Measurements from ENCODE around the gene LYPLA2. TPM values are rescaled to one million over a fixed set of nuclear protein-coding genes. Genes with fewer than 3 reads are reported as not detected.

LYPLA2 gene
- total and polyA plus RNA-seq, 2 of the 8 experiments (the other 6 are each of a cell fraction or from before 2014, with no cell fraction given) = 138 to 211 TPM

GRCh38 chr1:23806280-23806679, 15.3 kb downstream of the LYPLA2 start:
- H3K9ac ChIP-seq (replicated peaks in 1 of 4; ENCODE audit: extremely low read depth in 1 of 4, low read depth in 3 of 4, low read length in 3 of 4) = no peak overlapping the region
- no peak overlapping the region for H2BK12ac ChIP-seq (ENCODE audit: low read depth, low read length)
- H4K8ac ChIP-seq (ENCODE audit: extremely low read depth, insufficient read depth, low read length) = no peak overlapping the region
- H3K79me2 ChIP-seq (ENCODE audit: control insufficient read depth in 1 of 2, insufficient read depth in 2 of 2, low read length in 2 of 2) = no peaks in the 10 kb centered on the region
- H2BK120ac ChIP-seq (replicated peaks; ENCODE audit: low read depth, low read length) = no peak overlapping the region
- H2BK15ac ChIP-seq (ENCODE audit: low read length) = no peak overlapping the region
- no peak overlapping the region for H3K4ac ChIP-seq (replicated peaks; ENCODE audit: insufficient read length, low read depth, low read length)
- no peak overlapping the region for H3K4me3 ChIP-seq (ENCODE audit: extremely low read depth in 1 of 4, insufficient read depth in 2 of 4, low read depth in 3 of 4, low read length in 4 of 4)
- TF ChIP-seq TBP (IDR thresholded peaks at IDR 0.05; ENCODE audit: low read depth, low read length) = no peak
- TF ChIP-seq POLR2AphosphoS5 (IDR thresholded peaks at IDR 0.05; ENCODE audit: low read depth, low read length) = no peak
- no peak overlapping the region for H3K4me2 ChIP-seq (ENCODE audit: insufficient read depth in 1 of 2, low read depth in 2 of 2, low read length in 2 of 2)
- H3K9me3 ChIP-seq (ENCODE audit: insufficient read depth in 2 of 2, low read depth in 1 of 2, low read length in 1 of 2) = no peaks in the 10 kb centered on the region
- H2AFZ ChIP-seq (ENCODE audit: low read length) = no peak overlapping the region
- no peak overlapping the region for H3K27ac ChIP-seq (ENCODE audit: low read depth, low read length)
- H3K36me3 ChIP-seq (ENCODE audit: control insufficient read depth in 2 of 4, insufficient read depth in 4 of 4, low read length in 3 of 4) = no peaks in the 10 kb centered on the region; a peak in 1 of 8 replicates
- H3K4me1 ChIP-seq (replicated peaks in 1 of 4; ENCODE audit: control insufficient read depth in 3 of 4, insufficient read depth in 4 of 4, low read length in 3 of 4) = peaks cover 0 to 1% (median 0%) of the 10 kb centered on the region in 4 experiments; a peak in 2 of 7 replicates
- peaks cover 2% of the 10 kb centered on the region; the same call in 1 of the 2 replicates for H3K23me2 ChIP-seq (ENCODE audit: low read depth, low read length)
- H3K56ac ChIP-seq (replicated peaks; ENCODE audit: insufficient read length, low read depth, low read length) = no peak overlapping the region
- no peaks in the 10 kb centered on the region for H3K79me1 ChIP-seq (ENCODE audit: low read depth, low read length)
- no peak overlapping the region for H2BK20ac ChIP-seq (ENCODE audit: low read length)
- no peaks in the 10 kb centered on the region; a peak in 1 of 7 replicates for H3K27me3 ChIP-seq (replicated peaks in 1 of 4; ENCODE audit: control insufficient read depth in 3 of 4, extremely low read depth in 1 of 4, insufficient read depth in 3 of 4, low read length in 3 of 4)
- H4K91ac ChIP-seq (replicated peaks; ENCODE audit: insufficient read length, low read length) = no peak overlapping the region
- H4K5ac ChIP-seq (ENCODE audit: insufficient read length, low read depth, low read length) = no peak overlapping the region
- H4K20me1 ChIP-seq (replicated peaks in 1 of 2; ENCODE audit: control insufficient read depth in 1 of 2, insufficient read depth in 2 of 2, low read length in 2 of 2) = peaks cover 0 to 2% of the 10 kb centered on the region in 2 experiments
- ChIA-PET POLR2A (ENCODE audit: partially characterized antibody) (interaction anchor here (0.9 to 3.4 kb wide), 6 partner anchors 12 to 345 kb away, joined by 3 to 22 read pairs (median 3); partner anchors contain the start of genes LYPLA2 and PNRC2), CTCF (ENCODE audit: partially characterized antibody) (interaction anchor here (0.7 to 3.5 kb wide), 12 partner anchors 8 to 153 kb away, joined by 3 to 13 read pairs (median 4); partner anchors contain the start of gene HMGCL)
- no peak overlapping the region for H2AK5ac ChIP-seq (ENCODE audit: low read depth, low read length)
- no peak for DNase-seq (ENCODE audit: low read depth in 1 of 2, low spot score in 2 of 2)
- WGBS, 2 experiments (ENCODE audit: extremely low coverage in 1 of 2, insufficient coverage in 1 of 2, insufficient read length in 1 of 2, insufficient replicate concordance in 2 of 2, low coverage in 1 of 2, low lambda C conversion rate in 2 of 2, missing lambda C conversion rate in 1 of 2) = 89% methylated on average over 6 of the region's 6 CpGs; no CpG with 5 or more reads in 1 of the 2 experiments
- no peak overlapping the region for H3K18ac ChIP-seq (ENCODE audit: extremely low read depth, low read length)
- H3K23ac ChIP-seq (ENCODE audit: insufficient read length) = no peak overlapping the region
- FAIRE-seq = no peak
- H2BK5ac ChIP-seq (ENCODE audit: low read depth, low read length) = no peak overlapping the region
- H3K14ac ChIP-seq (ENCODE audit: insufficient read length) = no peak overlapping the region

All from H1 (cell line).